RWPE1 (cell line): Measurements from ENCODE around the gene HTRA2.

Source experiments
- CTCF ChIA-PET: fragments of 350-600 bp; sonication (Branson Sonifier 250); formaldehyde crosslinking; extraction: SDS; loops from one replicate; lab custom pipeline; 2021; lab: Yijun Ruan, JAX
- POLR2A ChIA-PET: fragments of 400-600 bp; formaldehyde crosslinking; extraction: SDS; loops from one replicate; lab custom pipeline; 2020; ENCODE audit warnings: antibody characterized with exemption; ENCODE audit not compliant: low non-redundant PET; lab: Yijun Ruan, JAX
- DNase-seq: peaks from one replicate; pipeline ENCODE4 v3.0.0; 2012; ENCODE audit warnings: low spot score
- H3K27ac ChIP-seq: fragments of 450-650 bp; 2 replicates; pipeline ENCODE4 v1.5.1; 2017
- TF ChIP-seq, protein P1 (sequence below): fragments of 450-650 bp; conservative IDR thresholded peaks from 2 replicates; pipeline ENCODE4 v1.5.1; 2017; ENCODE audit warnings: low read depth, mild to moderate bottlenecking

HTRA2 gene

GRCh38 chr2:74496997-74497776 is 32.5 kb upstream of the HTRA2 start:
- ChIA-PET POLR2A (interaction anchor here (1.1 kb wide), 1 partner anchor 9 kb away, joined by 3 read pairs; no protein-coding TSS in a partner anchor), CTCF (no interaction called here)
- no peak overlapping the region for H3K27ac ChIP-seq
- DNase-seq: no peak
- TF ChIP-seq, protein P1, sequence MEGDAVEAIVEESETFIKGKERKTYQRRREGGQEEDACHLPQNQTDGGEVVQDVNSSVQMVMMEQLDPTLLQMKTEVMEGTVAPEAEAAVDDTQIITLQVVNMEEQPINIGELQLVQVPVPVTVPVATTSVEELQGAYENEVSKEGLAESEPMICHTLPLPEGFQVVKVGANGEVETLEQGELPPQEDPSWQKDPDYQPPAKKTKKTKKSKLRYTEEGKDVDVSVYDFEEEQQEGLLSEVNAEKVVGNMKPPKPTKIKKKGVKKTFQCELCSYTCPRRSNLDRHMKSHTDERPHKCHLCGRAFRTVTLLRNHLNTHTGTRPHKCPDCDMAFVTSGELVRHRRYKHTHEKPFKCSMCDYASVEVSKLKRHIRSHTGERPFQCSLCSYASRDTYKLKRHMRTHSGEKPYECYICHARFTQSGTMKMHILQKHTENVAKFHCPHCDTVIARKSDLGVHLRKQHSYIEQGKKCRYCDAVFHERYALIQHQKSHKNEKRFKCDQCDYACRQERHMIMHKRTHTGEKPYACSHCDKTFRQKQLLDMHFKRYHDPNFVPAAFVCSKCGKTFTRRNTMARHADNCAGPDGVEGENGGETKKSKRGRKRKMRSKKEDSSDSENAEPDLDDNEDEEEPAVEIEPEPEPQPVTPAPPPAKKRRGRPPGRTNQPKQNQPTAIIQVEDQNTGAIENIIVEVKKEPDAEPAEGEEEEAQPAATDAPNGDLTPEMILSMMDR: no peak

DNA sequence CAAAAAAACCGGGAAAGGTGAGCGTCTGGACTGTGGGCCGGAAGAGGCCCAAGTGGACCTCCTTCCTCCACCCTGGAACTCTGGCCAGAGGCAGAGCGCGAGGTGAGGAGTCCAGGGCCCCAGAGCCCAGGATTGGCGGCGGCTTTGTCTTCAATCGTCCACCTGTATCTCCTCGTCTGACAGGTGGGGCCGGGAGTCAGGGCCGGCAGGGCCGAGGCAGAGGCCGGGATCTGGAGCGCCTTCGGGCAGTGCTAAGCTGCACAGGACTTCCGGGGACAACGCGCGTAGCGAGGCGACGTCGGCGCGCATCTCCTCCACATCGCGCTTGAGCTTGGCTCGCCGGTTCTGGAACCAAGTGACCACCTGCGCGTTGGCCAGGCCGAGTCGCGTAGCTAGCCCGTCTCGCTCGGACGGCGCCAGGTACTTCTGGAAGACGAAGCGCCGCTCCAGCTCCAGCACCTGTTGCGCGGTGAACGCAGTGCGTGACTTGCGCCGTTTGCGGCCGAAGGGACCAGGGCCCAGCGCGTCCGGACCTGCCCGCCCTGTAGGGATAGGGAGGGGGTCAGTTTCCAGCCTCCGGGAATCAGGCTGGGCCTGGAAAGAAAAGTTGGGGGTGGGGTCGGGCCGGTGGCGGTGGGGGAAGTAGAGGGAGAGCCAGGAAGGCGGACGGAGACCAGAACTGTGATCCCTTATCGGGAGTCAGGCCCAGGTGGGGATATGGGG is 31.8 kb upstream of the HTRA2 start:
- H3K27ac ChIP-seq: no peak overlapping the region
- no peak for DNase-seq
- ChIA-PET CTCF (interaction anchor here (1.0 kb wide), 1 partner anchor 15 kb away, joined by 3 read pairs; the partner anchor contains the start of genes CCDC142 and TTC31), POLR2A (interaction anchor here (1.1 kb wide), 1 partner anchor 9 kb away, joined by 3 read pairs; no protein-coding TSS in a partner anchor)
- TF ChIP-seq, protein P1: no peak

GRCh38 chr2:74498500-74499266 is 31.1 kb upstream of the HTRA2 start:
- TF ChIP-seq, protein P1: no peak
- CTCF ChIA-PET: interaction anchor here (0.6 to 1.0 kb wide), 2 partner anchors 15 to 61 kb away, joined by 3 read pairs; partner anchors contain the start of genes CCDC142 and TTC31
- peak; percentile 54 for DNase-seq
- no peak overlapping the region for H3K27ac ChIP-seq
- POLR2A ChIA-PET: interaction anchor here (1.1 kb wide), 1 partner anchor 8 kb away, joined by 3 read pairs; no protein-coding TSS in a partner anchor

GRCh38 chr2:74499267-74499939 is 30.3 kb upstream of the HTRA2 start, which contains the start of gene LBX2:
LBX2 (minus strand) TSS chr2:74499603; CDS start chr2:74499537, 66 bp downstream.
- CTCF ChIA-PET: interaction anchor here (0.6 to 1.8 kb wide), 5 partner anchors 17 to 1189 kb away, joined by 3 to 9 read pairs (median 3); partner anchors contain the start of genes CCDC142 and TTC31
- TF ChIP-seq, protein P1: no peak
- DNase-seq: no peak
- POLR2A ChIA-PET: interaction anchor here (0.6 kb wide), 1 partner anchor 28 kb away, joined by 5 read pairs; no protein-coding TSS in a partner anchor
- H3K27ac ChIP-seq: no peak within 1 kb of the TSS

DNA sequence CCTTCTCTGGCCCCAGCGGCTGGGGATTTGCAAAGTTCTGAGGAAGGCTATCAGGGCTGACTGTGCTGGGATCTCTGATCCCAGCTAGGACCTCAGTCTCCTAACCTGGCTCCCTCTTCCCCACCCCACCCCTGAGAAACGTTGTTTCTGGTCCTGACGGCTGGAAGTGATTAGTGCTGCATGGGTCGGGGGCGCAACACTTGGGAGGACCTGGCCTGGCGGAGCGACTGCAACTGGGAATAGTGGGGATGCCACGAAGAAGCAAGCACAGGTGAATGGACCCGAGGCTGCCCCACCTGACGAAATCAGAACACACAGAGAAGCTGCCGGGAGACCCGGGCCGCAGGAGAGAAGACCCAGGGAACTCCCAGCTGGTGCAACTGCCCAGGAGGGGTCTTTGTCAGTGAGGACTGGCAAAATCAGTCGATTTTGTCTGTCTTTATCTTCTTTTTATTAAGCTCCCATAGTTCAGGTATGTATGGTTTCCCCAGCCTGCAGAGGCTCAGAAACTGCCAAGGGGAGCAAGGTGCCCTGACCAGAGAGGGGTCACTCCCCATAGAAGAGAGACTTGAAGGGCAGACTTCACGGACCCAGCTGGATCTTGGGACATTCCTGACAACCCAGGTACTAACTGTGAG is 29.7 kb upstream of the HTRA2 start:
- ChIA-PET POLR2A (interaction anchor here (1.3 kb wide), 1 partner anchor 17 kb away, joined by 5 read pairs; the partner anchor contains the start of genes CCDC142 and TTC31), CTCF (interaction anchor here (0.7 to 1.8 kb wide), 3 partner anchors 17 to 317 kb away, joined by 3 to 9 read pairs (median 4); partner anchors contain the start of genes CCDC142 and TTC31)
- H3K27ac ChIP-seq: no peak overlapping the region
- TF ChIP-seq, protein P1: no peak
- DNase-seq: no peak
